Neural cell (in vitro differentiated cells): ENCODE results near the gene OR2S2.

Experiments used
- CTCF ChIP-seq: fragments of 450-650 bp; IDR thresholded peaks from 2 replicates; pipeline ENCODE4 v1.5.1; 2014; ENCODE audit warnings: antibody characterized with exemption, mild to moderate bottlenecking, moderate library complexity; ENCODE audit not compliant: poor library complexity, severe bottlenecking
- EP300 ChIP-seq: fragments of 450-650 bp; conservative IDR thresholded peaks from 2 replicates; pipeline ENCODE4 v1.6.1; 2014; ENCODE audit warnings: antibody characterized with exemption, mild to moderate bottlenecking, moderate library complexity; ENCODE audit not compliant: poor library complexity, severe bottlenecking
- EZH2 ChIP-seq: fragments of 200-600, 300-800 bp; shearing (Covaris generic), sonication (generic); IDR thresholded peaks from 2 replicates; pipeline ENCODE4 v1.6.1; 2014; ENCODE audit warnings: antibody characterized with exemption, low read length, borderline replicate concordance, mild to moderate bottlenecking; ENCODE audit not compliant: insufficient read depth, poor library complexity, severe bottlenecking

- no peak for TF ChIP-seq EZH2
- no peak for TF ChIP-seq EP300
- TF ChIP-seq CTCF, result no peak
Observed at GRCh38 chr9:35940458-35941407, 17.2 kb downstream of the OR2S2 start.
